HepG2 (cell line): Measurements from ENCODE around the gene EFNA2. TPM values are rescaled to one million over a fixed set of nuclear protein-coding genes. Genes with fewer than 3 reads are reported as not detected.

Source experiments
- ARID4A ChIP-seq: sonication (generic); formaldehyde crosslinking; IDR thresholded peaks from 2 replicates; pipeline ENCODE4 v1.5.0; 2020; ENCODE audit warnings: mild to moderate bottlenecking, missing genetic modification reagents, borderline replicate concordance
- ATF7 ChIP-seq, 2 experiments: fragments of 450-650 bp in 1 of 2; sonication (generic) in 1 of 2; formaldehyde crosslinking in 1 of 2; IDR thresholded peaks; 2 replicates each; pipeline versions ENCODE4 v1.4.0 to v1.6.1; 2016 to 2020; ENCODE audit warnings: antibody characterized with exemption in 1 of 2, mild to moderate bottlenecking in 1 of 2, missing genetic modification reagents in 1 of 2
- HNRNPLL ChIP-seq: fragments of 200-400 bp; formaldehyde crosslinking; IDR thresholded peaks from 2 replicates; pipeline ENCODE4 v1.6.1; 2017; ENCODE audit warnings: mild to moderate bottlenecking, low read depth, low read length; ENCODE audit not compliant: poor library complexity, severe bottlenecking
- KLF13 ChIP-seq: sonication (generic); formaldehyde crosslinking; IDR thresholded peaks from 2 replicates; pipeline ENCODE4 v1.4.0; 2020; ENCODE audit warnings: mild to moderate bottlenecking, missing genetic modification reagents
- NFRKB ChIP-seq: fragments of 450-650 bp; IDR thresholded peaks from 2 replicates; pipeline ENCODE4 v1.6.1; 2017
- NFYC ChIP-seq: IDR thresholded peaks from 2 replicates; pipeline ENCODE4 v1.6.1; 2016; ENCODE audit warnings: missing genetic modification reagents, missing compliant biosample characterization
- POLR2AphosphoS5 ChIP-seq: IDR thresholded peaks from 2 replicates; pipeline ENCODE4 v1.6.1; 2012; ENCODE audit warnings: low read depth, low read length
- RELA ChIP-seq: sonication (generic); formaldehyde crosslinking; IDR thresholded peaks from 2 replicates; pipeline ENCODE4 v1.4.0; 2020; ENCODE audit warnings: missing genetic modification reagents
- REPIN1 ChIP-seq: sonication (generic); formaldehyde crosslinking; IDR thresholded peaks from 2 replicates; pipeline ENCODE4 v1.8.0; 2022; ENCODE audit warnings: missing genetic modification reagents, low read depth, mild to moderate bottlenecking, borderline replicate concordance
- SALL1 ChIP-seq: sonication (generic); formaldehyde crosslinking; IDR thresholded peaks from 2 replicates; pipeline ENCODE4 v1.8.0; 2022; ENCODE audit warnings: mild to moderate bottlenecking, missing genetic modification reagents
- SALL2 ChIP-seq: sonication (generic); formaldehyde crosslinking; IDR thresholded peaks from 2 replicates; pipeline ENCODE4 v1.8.1; 2023; ENCODE audit warnings: mild to moderate bottlenecking, missing genetic modification reagents, inconsistent platforms
- SOX6 ChIP-seq, 2 experiments: fragments of 450-650 bp in 1 of 2; sonication (generic) in 1 of 2; formaldehyde crosslinking in 1 of 2; IDR thresholded peaks; 2 replicates each; pipeline versions ENCODE4 v1.4.0 to v1.6.1; 2017 to 2020; ENCODE audit warnings: antibody characterized with exemption in 1 of 2, mild to moderate bottlenecking in 1 of 2, missing genetic modification reagents in 1 of 2
- TEF ChIP-seq: sonication (generic); formaldehyde crosslinking; IDR thresholded peaks from 2 replicates; pipeline ENCODE4 v1.5.0; 2020; ENCODE audit warnings: missing genetic modification reagents
- THYN1 ChIP-seq: sonication (generic); formaldehyde crosslinking; IDR thresholded peaks from 2 replicates; pipeline ENCODE4 v1.8.1; 2023; ENCODE audit warnings: low read depth, mild to moderate bottlenecking, moderate library complexity, missing genetic modification reagents, borderline replicate concordance
- ZFP36L1 ChIP-seq: sonication (generic); formaldehyde crosslinking; IDR thresholded peaks from 2 replicates; pipeline ENCODE4 v1.8.0; 2022; ENCODE audit warnings: mild to moderate bottlenecking, missing genetic modification reagents, moderate library complexity
- ZNF354B ChIP-seq: sonication (generic); formaldehyde crosslinking; IDR thresholded peaks from 2 replicates; pipeline ENCODE4 v1.8.0; 2022; ENCODE audit warnings: mild to moderate bottlenecking, missing genetic modification reagents
- ZNF414 ChIP-seq: sonication (generic); formaldehyde crosslinking; IDR thresholded peaks from 2 replicates; pipeline ENCODE4 v1.5.0; 2020; ENCODE audit warnings: missing genetic modification reagents
- ZNF430 ChIP-seq: sonication (generic); formaldehyde crosslinking; IDR thresholded peaks from 2 replicates; pipeline ENCODE4 v1.9.0; 2021; ENCODE audit warnings: mild to moderate bottlenecking, missing genetic modification reagents
- ZNF446 ChIP-seq: sonication (generic); formaldehyde crosslinking; IDR thresholded peaks from 2 replicates; pipeline ENCODE4 v1.5.0; 2020; ENCODE audit warnings: mild to moderate bottlenecking, missing genetic modification reagents
- ZNF549 ChIP-seq: sonication (generic); formaldehyde crosslinking; IDR thresholded peaks from 2 replicates; pipeline ENCODE4 v1.5.0; 2020; ENCODE audit warnings: missing genetic modification reagents
- ZNF564 ChIP-seq: sonication (generic); formaldehyde crosslinking; IDR thresholded peaks from 2 replicates; pipeline ENCODE4 v1.8.1; 2023; ENCODE audit warnings: mild to moderate bottlenecking, missing genetic modification reagents
- ZNF569 ChIP-seq: sonication (generic); formaldehyde crosslinking; IDR thresholded peaks from 2 replicates; pipeline ENCODE4 v1.5.0; 2020; ENCODE audit warnings: mild to moderate bottlenecking, missing genetic modification reagents, moderate library complexity, borderline replicate concordance
- ZNF839 ChIP-seq: sonication (generic); formaldehyde crosslinking; IDR thresholded peaks from 2 replicates; pipeline ENCODE4 v1.4.0; 2020; ENCODE audit warnings: missing genetic modification reagents, mild to moderate bottlenecking, borderline replicate concordance
- ZNF841 ChIP-seq: sonication (generic); formaldehyde crosslinking; IDR thresholded peaks from 2 replicates; pipeline ENCODE4 v1.8.1; 2023; ENCODE audit warnings: missing genetic modification reagents, borderline replicate concordance
- ZSCAN25 ChIP-seq: sonication (generic); formaldehyde crosslinking; IDR thresholded peaks from 2 replicates; pipeline ENCODE4 v1.8.0; 2022; ENCODE audit warnings: mild to moderate bottlenecking, missing genetic modification reagents
- polyA plus RNA-seq, 8 experiments: library from polyadenylated mRNA; depleted of rRNA in 3 of 8; stranded (reverse) in 7 of 8; unstranded in 1 of 8; fragments of >200 nt; fragmentation: Illumina TruSeq in 4 of 8; extraction: Trizol in 4 of 8; gene quantifications; 2 replicates each; pipeline versions ENCODE4 v1.2.1 to v1.2.3, GENCODE V29; 2011 to 2016; ENCODE audit warnings: low read depth in 4 of 8, missing spikeins in 1 of 8, mixed read lengths in 1 of 8; ENCODE audit not compliant: insufficient read depth in 1 of 8
- total RNA-seq, 5 experiments: library from RNA; depleted of rRNA; stranded (reverse); fragments of >200 nt; fragmentation: Illumina TruSeq; extraction: Trizol; gene quantifications; 2 replicates each; pipeline ENCODE4 v1.2.3, GENCODE V29; 2016; ENCODE audit warnings: low read depth in 1 of 5

The EFNA2 gene
- total and polyA plus RNA-seq, 2 of the 13 experiments (the other 11 are each of a cell fraction or from before 2014, with no cell fraction given) = 6.0 to 9.9 TPM

GRCh38 chr19:1264801-1265614 is 20.7 kb upstream of the EFNA2 start (continued):
- TF ChIP-seq ZSCAN25 (CRISPR knock-in tag) (peak; percentile 83), NFYC (CRISPR knock-in tag) (0 out of 2 replicates have a peak, but pooled peaks have one; percentile 8), SOX6 (IDR thresholded peaks at IDR 0.05) (no peak), SOX6 (CRISPR knock-in tag; IDR thresholded peaks at IDR 0.05) (peak; percentile 33; the same call in 1 of the 2 replicates), THYN1 (CRISPR knock-in tag) (no peak), ZNF414 (CRISPR knock-in tag) (peak; percentile 47; the same call in 1 of the 2 replicates), ARID4A (CRISPR knock-in tag) (no peak; the same call in 1 of the 2 replicates), ZNF564 (CRISPR knock-in tag) (no peak), ZNF549 (no peak), ZNF841 (CRISPR knock-in tag) (no peak), KLF13 (CRISPR knock-in tag) (peak; percentile 76; the same call in 1 of the 2 replicates), POLR2AphosphoS5 (no peak), TEF (CRISPR knock-in tag) (no peak), ATF7 (IDR thresholded peaks at IDR 0.05) (peak; percentile 73), ATF7 (CRISPR knock-in tag; IDR thresholded peaks at IDR 0.05) (peak; percentile 98), ZNF839 (CRISPR knock-in tag) (0 out of 2 replicates have a peak, but pooled peaks have one; percentile 36), ZNF354B (CRISPR knock-in tag) (no peak), RELA (CRISPR knock-in tag) (peak; percentile 52; the same call in 1 of the 2 replicates), SALL1 (peak; percentile 83), ZNF446 (CRISPR knock-in tag) (no peak), ZFP36L1 (CRISPR knock-in tag) (no peak), HNRNPLL (peak; percentile 15), ZNF430 (CRISPR knock-in tag) (no peak), ZNF569 (CRISPR knock-in tag) (no peak), REPIN1 (CRISPR knock-in tag) (0 out of 2 replicates have a peak, but pooled peaks have one; percentile 30), SALL2 (CRISPR knock-in tag) (no peak; the same call in 1 of the 2 replicates), NFRKB (no peak)
